Dermis blood vessel endothelial cell (primary cell): Measurements from ENCODE around the gene TXNDC16. TPM values are rescaled to one million over a fixed set of nuclear protein-coding genes. Genes with fewer than 3 reads are reported as not detected.
"Not testable (repeated sequence)": the region's sequence is repeated elsewhere in the genome, so short reads cannot be mapped to it uniquely, and the experiment has no call there.

Experiments used
- DNase-seq: peaks from one replicate; pipeline ENCODE4 v3.0.0; 2010
- total RNA-seq: library from RNA; depleted of rRNA; stranded (reverse); fragments of >200 nt; gene quantifications from 2 replicates; pipeline ENCODE4 v1.2.3, GENCODE V29; 2014

The TXNDC16 gene
- total RNA-seq, 1 donor from 2014 or later = 3.4 TPM

DNA sequence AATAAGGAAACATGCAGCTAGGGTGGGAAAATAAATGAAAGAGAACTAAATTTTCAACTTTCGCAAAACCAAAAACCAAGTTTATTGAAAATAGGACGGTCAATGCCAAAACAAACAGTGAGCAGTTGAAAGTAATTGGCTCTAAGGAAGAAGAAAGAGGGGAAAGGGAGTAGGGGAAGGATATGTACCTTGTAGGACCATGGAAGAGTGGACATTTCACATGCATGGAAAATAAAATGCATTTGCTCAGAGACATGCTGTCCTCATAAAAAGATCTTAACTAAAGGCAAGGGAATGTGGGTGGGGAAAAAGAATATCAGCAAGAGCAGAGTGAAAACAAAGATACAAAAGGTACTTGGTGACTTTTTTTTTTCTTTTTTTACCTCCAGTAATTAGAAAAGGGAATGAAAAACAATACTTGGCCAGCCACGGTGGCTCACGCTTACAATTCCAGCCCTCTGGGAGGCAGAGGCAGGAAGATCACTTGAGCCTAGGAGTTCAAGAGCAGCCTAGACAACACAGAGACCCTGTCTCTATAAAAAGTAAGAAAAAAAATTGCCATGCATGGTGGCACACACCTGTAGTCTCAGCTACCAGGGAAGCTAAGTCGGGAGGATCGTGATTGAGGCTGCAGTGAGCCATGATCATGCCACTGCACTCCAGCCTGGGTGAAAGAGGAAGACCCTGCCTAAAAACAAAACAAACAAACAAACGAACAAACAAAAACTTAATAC, 6.6 kb downstream of the TXNDC16 start:
- DNase-seq = no peak

- no peak for DNase-seq
These were observed 13.7 kb downstream of the TXNDC16 start for GRCh38 chr14:52538623-52539022.

GRCh38 chr14:52536269-52536668, 16.0 kb downstream of the TXNDC16 start:
- no peak for DNase-seq

- DNase-seq = no peak
These were observed 20.8 kb downstream of the TXNDC16 start for GRCh38 chr14:52531481-52531880.

DNA sequence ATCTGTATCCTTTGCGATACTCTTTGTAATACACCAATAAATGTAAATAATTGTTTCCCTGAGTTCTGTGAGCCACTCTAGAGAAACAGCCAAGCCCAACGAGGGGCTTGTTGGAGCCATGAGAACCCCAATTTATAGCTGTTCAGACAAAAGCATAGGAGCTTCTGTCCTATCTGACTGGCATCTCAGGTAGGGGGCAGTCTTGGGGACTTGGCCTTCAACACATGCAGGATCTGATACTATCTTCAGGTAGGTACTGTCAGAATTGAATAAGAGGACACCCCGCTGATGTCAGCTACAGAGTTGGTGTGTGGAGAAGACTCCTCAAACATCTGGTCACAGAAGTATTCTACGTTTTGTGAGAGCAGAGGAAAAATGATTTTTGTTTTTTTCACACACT, 25.3 kb downstream of the TXNDC16 start:
- DNase-seq = no peak

DNA sequence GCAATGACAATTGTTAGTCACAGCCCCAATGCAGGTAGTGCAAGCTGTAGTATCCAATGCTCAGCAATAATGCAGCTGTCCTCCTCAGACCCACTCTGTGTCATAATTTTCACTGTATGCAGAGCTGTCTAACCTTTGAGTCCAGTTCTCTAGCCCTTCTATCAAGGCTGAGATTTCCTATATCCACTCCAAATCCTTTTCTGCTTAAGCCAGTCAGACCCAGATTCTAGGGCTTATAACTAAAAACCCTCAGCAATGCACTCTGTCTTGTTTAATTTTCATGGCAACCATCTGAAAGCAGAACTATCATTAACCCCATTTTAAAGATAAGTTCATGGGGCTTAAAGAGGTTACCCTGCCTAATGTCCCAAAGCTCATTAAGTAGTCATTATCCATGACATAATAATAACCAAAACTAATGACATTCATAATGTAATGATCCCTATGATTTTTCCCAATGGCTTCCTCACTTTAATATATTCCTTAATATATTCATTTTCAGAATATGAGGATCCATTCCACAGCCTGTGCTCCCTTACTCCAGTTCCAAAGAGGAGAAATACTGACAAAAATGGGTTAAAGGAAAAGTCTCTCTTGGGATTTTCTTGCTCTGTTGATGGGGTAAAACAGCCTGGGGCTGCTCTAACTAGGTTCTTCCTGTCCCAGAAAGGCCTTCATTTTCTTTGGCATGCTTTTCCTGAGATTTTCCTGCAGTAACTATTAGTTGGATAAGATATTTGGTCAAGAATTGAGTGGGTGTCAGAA, 29.5 kb downstream of the TXNDC16 start:
- no peak for DNase-seq

DNA sequence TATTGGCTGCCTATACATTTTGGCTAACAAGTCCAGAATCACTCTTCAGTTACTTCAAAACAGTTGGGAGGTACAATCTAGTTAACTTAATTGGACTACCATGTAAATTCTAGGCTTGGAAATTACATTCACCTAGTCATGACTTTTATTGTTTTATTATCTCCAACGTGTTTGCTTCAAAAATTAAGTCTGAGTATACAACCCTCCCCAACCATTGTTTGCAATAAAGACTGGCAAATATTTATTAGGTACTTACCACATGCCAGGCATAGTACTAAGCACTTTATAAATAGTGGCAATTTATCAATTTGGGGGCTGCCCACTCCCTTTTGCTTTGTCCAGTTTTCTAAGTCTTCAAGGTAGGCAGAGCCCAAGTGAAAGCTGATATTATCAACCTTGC, 30.3 kb downstream of the TXNDC16 start:
- no peak for DNase-seq

GRCh38 chr14:52514046-52514811, 38.1 kb downstream of the TXNDC16 start:
- no peak for DNase-seq

DNA sequence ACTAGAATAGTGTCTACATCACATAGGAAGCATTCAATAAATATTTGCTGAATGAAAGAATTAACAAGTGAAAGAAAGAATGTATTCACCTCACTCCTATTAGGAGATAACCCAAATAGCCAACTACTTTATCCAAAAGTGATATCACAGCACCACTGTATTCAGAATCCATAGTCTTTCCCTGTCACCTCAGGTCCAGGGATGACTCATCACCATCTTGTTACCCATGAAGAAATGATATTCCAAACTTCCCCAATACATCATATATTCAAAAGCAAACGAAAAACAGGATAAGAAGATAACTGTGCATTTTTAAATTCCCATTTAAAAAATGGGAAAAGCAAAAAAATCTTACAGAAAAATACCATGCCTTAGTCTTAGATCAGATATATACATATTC, 39.1 kb downstream of the TXNDC16 start:
- no peak for DNase-seq

GRCh38 chr14:52494444-52494843, 57.9 kb downstream of the TXNDC16 start:
- DNase-seq = peak; percentile 62

DNA sequence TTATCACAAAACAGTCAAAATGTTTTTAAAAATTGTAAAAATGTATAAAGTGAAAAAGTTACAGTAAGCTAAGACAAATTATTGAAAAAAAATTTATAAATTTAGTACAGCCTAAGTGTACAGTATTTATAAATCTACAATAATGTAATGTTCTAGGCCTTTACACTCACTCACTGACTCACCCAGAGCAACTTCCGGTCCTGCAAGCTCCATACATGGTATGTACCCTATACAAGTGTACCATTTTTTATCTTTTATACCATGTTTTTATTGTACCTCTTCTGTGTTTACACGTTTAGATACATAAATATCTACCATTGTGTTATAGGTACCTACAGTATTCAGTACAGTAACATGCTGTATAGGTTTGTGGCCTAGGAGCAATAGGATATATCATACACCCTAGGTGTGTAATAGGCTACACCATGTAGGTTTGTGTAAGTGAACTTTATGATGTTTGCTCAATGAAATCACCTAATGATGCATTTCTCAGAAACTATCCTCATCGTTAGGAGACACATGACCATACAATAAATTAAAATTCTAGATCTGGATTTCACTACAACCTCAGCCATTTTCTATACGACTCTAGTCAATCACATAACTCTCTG, 66.8 kb downstream of the TXNDC16 start:
- DNase-seq = no peak

- DNase-seq = no peak
These were observed 70.4 kb downstream of the TXNDC16 start for GRCh38 chr14:52481864-52482263.

DNA sequence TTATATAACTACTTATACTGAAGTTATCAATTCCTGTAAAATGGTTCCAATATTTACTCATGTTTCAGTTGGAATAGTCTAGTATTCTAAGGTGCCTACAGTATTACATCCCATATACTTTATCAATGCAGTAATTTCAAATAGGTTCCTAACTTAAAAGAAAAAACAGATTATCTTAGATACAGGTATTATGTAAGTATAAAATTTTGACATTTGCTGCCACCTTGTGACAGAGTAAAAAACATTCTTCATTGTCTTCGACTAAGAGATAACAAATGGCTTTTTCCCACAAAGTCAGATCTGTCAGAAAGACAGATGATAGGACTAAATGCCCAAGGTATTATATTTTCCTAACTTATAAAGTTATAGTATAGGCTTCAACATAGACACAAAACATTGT, 78.7 kb downstream of the TXNDC16 start:
- DNase-seq = peak; percentile 59

DNA sequence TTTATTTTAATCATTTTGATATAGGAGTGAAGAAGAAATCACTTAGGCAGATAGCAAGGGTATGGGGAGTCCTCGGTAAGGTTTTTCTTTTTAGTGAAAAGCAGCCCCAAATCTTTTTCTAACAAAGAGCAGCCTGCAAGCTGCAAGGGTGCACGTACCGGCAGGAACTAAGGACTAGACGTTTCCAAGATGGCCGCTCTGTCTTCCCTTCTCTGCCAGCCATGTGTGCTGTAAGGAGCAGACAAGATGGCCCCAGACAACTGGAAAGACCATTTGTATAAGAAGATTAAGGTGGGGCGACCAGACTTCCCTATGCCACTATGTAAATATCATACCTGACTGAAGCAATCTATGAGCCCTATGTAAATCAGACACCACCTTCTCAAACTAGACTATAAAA, 79.6 kb downstream of the TXNDC16 start:
- DNase-seq = no peak

DNA sequence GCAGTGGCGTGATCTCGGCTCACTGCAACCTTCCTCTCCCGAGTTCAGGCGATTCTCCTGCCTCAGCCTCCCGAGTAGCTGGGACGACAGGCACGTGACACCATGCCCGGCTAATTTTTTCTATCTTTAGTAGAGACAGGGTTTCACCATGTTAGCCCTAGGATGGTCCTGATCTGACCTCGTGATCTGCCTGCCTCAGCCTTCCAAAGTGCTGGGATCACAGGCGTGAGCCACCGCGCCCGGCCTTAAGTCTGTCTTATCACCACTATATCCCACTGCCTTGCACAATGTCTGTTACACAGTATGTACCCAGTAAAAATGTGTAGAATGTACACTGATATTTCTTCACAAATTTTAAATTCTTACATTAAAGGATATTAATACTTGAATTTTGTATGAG, 80.1 kb downstream of the TXNDC16 start:
- not testable (repeated sequence) for DNase-seq

- DNase-seq = no peak
These were observed 84.6 kb downstream of the TXNDC16 start for GRCh38 chr14:52467515-52468266.

DNA sequence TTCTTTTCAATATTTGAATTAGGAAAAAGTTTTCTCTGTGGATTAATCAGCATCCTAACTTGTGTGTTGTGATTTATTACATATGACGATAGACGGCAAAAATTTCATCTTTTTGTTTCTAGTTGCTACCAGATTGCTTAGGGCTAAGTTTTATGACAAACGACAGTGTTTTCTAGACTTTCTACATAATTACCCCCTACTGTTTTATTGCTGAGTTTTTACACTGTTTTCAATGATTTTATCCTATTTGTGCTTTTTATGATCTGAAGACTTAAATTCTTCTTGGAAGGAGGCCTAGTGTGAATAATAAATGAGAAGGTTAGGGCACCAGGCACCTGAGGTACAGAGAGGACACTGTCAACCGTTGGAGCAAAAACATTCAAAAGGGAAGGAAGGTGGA, 88.1 kb downstream of the TXNDC16 start:
- DNase-seq = no peak

DNA sequence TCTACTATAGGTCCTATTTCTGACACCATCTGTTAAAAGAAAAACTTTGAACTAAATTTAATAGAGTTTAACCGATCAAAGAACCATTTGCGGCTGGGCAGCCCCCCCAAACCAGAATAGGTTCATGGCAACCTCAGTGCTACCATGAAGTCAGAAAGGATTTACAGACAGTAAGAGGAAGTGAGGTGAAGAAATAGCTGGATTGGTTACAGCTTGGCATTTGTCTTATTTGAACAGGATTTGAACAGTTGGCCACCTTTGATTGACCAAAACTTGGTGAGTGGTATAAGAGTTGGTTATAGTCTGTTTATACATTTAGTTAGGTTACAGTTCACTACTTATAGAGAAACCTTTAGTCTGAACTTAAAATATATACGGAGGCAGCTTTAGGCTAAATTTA, 88.9 kb downstream of the TXNDC16 start:
- no peak for DNase-seq

DNA sequence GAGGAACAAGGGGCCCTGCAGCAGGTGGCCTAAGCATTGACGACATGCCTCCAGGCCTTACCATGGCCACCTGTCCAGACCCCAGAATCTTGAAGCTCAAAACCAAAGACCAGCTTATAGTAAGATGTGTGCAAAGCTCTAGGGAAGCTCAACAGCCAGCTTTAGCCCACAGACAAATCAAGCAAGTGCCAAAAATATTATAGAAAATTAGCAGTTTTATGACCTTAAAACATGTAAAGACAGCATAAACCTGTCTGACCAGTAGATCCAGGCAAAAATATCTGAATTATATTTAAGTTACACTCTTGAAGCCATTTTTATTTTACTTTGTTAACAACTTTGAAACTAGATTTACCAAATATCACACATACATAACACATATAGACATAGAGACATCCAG, 90.6 kb downstream of the TXNDC16 start:
- no peak for DNase-seq

- no peak for DNase-seq
These were observed 93.6 kb downstream of the TXNDC16 start for GRCh38 chr14:52458721-52459085.

- no peak for DNase-seq
These were observed 94.9 kb downstream of the TXNDC16 start for GRCh38 chr14:52457411-52457810.
